NCI-H2107 treated with DMSO at 0.1 percent for 48 hours (cell line): Measurements from ENCODE around the gene MRC1.
"Not testable (repeated sequence)": the region's sequence is repeated elsewhere in the genome, so short reads cannot be mapped to it uniquely, and the experiment has no call there.

Experiments used
- DNase-seq: peaks from one replicate; lab custom pipeline; 2025; ENCODE audit not compliant: unreplicated experiment; lab: John Stamatoyannopoulos, UW

MRC1 gene

DNA sequence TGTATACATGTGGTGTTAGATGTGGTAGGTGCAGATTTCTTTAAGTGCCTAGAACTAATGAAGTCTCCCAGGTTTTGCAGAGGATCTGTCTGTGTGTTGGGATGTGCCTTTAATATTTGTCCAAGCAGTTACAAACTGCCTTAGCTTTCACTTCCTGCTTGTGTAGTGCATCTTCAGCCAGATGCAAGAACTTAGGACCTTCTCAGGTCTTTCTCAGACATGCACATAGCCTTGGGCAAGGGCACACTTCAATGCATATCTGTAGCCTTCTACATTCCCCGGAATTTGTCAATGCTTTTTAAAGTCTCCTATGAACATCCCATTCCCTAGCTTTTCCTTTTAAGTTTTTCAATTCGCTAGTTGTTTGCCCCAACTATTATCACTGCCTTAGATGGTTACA, 95.4 kb downstream of the MRC1 start:
- DNase-seq = no peak

DNA sequence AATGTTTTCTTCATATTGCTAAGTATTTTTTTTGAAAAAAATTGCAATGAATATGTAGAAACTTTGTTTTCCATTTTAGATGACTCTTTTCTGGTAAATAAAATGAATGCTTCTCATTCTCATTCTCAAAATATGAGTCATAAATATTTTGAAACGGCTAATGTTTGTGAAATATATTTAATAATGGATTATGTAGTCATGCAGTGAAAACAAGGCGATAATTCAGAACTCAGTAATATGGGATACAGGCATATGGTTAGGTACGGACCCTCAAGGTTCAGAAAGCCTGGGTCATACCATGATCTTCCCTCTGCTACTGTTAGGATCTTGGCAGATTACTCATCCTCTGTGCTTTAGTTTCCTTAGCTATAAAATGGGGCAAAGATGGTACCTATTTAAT, 96.3 kb downstream of the MRC1 start:
- no peak for DNase-seq

DNA sequence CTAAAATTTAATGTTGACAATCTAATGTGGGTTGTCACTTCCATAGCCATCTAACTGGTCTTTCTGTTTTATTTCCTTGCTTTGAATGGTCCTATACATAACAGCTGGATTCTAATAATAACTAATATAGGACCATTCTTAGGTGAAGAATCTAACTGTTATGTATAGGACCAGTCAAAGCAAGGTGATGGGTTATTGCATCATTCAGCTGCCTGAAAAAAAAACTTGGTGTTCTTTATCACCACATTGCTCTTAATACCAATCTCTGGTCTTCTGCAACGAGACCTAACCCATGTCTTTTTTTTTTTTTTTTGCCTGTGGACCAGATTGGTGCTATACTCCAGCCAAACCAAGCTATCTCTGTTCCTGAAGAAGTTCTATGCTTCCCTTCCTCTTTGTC, 96.9 kb downstream of the MRC1 start:
- no peak for DNase-seq

DNA sequence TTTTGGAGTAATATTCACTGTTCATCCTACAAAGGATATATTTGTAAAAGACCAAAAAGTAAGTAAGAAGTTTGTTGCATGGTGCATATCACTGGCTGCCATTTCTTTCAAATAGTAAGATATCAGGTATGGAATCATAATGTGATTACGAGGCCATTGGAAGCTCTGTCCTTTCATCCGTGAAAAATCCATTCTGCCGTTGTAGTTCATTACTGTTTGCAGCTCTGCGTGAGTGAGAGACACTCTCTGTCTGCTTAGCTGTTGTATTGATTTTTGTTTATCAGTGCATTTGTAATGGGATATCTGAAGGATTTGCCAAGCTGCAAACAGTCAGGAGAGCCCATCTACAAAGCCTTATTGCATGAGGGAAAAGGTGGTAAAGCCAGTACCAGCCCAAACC, 98.5 kb downstream of the MRC1 start:
- DNase-seq = no peak

DNA sequence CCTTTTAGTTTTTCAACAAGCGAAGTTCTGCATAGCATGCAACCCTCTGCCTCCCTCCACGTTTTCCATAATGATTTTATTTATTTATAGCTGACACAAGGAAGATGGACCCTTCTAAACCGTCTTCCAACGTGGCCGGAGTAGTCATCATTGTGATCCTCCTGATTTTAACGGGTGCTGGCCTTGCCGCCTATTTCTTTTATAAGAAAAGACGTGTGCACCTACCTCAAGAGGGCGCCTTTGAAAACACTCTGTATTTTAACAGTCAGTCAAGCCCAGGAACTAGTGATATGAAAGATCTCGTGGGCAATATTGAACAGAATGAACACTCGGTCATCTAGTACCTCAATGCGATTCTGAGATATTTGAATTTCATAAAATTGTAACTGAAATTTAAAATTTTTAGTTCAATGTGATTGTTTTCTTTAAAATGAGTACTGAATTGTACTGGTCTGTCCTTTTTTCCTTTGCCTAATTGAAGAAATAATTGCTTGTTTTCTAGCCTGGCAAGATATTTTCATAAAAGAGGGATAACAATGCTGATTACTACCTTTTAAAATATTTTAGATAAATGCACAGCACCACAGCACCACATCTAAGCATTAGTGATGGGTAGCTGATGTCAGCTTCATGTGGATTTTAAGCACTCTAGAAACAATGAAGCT, 101.1 kb downstream of the MRC1 start:
- DNase-seq = peak; percentile 0

DNA sequence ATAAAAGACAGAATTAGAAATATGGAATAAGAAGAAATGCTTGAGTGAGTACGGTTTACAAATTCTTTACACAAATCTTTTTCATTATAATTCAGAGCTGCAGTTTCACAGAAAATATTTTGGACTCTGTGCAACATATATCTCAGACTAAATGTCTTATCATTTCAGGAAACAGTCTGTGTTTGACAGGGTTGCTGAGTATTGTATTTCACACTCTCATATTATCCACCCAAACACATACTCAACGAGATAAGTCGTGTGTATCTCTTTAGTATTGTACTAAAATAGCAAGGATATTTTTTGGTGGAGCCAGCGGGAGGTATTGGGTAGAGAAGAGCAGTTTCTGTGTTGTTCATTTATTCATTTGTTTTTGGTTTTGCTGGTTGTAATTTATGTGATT, 103.6 kb downstream of the MRC1 start:
- no peak for DNase-seq

DNA sequence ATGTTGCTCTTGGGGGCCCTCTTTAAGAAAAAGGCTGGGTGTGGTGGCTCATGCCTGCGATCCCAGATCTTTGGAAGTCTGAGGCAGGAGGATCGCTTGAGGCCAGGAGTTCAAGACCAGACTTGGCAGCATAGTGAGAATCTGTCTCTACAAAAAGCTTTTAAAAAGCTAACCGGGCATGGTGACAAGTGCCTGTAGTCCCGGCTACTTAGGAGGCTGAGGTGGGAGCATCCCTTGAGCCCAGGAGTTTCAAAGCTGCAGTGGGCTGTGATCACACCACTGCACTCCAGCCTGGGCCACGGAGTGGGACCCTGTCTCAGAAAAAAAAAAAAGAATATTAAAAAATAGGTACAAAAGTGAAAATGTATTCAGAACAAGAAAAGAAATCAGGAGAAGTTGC, 104.5 kb downstream of the MRC1 start:
- DNase-seq = no peak

DNA sequence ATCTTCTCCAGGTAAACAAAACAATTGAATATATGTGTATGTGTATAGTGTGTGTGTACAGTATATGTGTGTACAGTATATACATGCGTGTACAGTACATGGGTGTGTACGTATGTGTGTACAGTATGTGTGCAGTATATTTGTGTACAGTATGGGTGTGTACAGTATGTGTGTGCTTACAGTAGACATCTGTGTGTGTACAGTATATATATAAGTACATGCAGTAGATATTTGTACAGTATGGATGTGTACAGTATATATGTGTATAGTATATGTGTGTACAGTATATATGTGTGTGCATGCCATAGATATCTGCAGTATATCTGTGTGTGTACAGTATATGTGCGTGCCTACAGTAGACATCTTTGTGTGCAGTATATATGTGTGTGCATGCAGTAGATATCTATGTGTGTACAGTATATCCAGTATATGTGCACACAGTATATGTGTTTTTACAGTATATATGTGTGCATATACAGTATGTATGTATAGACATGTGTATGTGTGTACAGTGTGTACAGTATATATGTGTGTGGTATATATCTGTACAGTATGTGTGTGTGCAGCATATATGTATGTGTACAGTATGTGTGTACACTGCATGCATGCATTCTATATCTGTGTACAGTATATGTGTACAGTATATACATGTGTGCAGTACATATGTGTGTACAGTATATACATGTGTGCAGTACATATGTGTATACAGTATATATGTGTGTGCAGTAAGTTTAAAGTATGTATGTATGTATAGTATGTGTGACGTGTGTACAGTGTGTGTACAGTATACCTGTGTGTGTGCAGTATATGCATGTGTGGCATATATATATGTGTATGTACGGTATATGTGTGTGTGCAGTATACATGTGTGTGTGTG, 105.3 kb downstream of the MRC1 start:
- no peak for DNase-seq

DNA sequence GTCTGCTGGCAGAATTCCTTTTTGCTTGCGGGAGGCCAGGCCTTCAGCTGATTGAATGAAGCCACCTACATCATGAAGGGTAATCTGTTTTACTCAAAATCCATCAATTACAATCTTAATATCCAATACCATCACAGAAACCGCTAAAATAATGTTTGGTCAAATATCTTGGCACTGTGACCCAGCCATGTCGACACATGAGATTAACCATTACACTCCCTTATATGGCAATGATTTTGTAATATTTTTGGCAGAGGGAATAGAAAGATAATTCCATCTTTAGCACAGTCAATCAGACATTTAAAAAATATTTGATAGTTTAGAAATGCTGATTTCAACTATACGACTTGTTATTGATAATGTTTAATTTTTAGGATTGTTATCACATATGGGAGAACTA, 106.0 kb downstream of the MRC1 start:
- DNase-seq = no peak

DNA sequence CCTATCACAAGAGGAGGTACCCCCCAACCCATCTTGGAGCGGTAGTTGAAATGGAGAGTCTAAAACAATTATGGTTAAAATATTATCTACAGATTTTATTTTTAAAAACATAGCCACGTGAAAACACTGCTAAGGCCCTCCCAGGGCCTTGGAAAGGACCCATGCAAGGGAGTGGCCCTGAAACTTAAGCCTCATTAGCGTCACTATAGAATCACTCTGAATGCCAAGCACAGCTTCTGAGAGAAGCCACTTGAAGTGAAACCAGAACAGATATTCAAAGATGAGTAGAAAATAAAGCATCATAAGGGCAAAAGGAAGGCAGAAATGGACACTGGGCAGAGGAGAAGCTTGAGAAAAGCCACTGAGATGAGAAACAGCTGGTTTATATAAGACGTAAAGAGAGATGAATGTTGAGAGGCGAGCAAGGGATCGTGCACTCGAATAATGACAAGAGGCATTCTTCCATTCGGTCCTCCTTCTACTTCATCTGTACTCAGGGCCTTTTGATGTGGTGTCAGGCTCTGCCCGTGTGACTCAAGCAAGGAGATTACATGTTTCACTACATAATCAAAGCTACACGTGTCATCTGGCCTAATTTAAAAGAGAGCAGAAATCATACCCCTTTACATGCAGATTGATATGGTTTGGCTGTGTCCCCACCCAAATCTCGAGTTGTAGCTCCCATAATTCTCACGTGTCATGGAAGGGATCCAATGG, 109.2 kb downstream of the MRC1 start:
- no peak for DNase-seq

DNA sequence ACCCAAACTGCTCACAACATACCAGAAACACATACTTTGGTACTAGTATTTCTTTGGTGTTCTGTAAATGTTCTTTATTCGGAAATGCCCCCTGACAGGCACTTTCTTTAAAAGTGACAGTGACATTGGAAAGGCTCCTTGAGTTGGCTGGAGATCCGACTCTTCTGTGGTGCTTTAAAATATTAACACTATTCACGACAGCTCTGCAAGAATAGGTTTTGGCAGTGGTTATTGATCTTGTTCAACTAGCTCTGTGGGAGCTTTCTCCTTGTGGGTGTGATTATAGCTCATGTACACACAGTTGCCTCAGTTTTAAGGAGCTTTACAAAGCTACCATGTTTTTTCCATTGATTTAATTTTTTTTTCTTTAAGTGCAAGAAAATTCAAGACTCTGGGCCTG, 112.2 kb downstream of the MRC1 start:
- DNase-seq = no peak

DNA sequence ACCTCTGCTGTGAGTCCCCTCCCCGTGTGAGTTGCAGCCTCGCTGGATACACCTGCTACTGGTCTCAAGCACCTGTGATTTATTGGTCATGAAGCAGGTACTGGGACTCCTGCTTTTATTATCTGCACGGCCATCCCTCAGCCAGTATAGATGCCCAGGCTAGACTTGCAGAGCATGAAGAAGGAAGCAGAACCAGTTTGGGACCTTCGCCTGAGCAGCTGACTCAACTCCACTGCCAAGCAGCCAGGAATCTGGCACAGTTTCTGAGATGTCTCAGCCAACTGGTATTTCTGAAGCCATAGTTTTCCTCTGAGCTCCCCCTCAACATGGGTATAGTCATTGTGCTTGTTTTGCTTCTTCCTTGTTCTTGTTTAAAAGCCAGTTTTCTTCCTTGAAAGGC, 114.6 kb downstream of the MRC1 start:
- DNase-seq = no peak

DNA sequence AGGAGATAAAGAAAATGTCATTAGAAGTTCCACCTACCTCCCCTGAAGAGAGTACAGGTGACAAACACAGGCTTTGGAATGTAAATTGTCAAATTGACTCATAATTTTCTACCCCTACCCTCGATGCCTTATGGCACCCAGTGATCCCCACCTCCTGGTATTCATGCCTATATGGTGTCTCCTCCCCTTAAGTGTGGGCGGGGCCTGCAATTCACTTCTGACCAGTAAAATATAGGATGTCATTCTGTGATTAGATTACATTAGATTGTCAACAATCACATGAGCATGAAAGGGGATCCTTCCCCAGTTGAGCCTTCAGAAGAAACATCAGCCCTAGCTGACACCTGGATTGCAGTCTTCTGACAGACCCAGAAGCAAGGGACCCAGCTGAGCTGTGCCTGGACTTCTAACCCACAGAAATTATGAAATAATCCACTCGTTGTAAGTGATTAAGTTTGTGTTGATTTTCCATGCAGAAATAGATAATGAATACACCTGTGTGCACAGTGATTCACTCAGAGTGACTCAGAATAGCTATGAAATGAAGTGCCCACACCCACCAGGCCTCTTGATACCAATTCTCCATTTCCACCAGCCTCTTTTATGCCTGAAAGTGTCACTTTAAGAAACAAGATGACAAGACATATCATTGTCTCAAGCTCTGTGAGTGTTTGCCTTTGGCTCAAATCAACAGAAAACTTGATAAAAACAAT, 134.0 kb downstream of the MRC1 start:
- no peak for DNase-seq

DNA sequence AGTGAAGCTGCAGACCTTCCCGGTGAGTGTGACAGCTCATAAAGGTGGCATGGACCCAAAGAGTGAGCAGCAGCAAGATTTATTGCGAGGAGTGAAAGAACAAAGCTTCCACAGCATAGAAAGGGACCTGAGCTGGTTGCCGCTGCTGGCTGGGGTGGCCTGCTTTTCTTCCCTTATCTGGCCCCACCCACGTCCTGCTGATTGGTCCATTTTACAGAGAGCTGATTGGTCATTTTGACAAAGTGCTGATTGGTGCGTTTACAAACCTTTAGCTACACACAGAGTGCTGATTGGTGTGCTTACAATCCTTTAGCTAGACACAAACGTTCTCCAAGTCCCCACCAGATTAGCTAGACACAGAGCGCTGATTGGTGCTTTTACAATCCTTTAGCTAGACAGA, 141.1 kb downstream of the MRC1 start:
- not testable (repeated sequence) for DNase-seq

DNA sequence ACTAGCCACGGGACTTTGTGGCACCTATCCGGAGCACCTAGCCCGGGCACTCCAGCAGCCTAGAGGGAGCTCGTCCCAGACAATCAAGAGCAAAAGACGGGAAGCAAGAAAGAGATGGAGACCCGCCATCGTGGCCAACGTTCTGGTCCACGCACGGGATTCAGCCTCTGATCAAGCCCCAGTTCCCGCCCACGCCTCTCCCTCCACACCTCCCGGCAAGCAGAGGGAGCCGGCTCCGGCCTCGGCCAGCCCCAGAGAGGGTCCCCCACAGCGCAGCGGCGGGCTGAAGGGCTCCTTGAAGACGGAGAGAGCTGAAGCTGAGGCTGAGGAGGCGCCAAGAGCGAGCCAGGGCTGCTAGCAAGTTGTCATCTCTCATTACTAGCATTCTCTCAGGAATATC, 141.6 kb downstream of the MRC1 start:
- DNase-seq = no peak

DNA sequence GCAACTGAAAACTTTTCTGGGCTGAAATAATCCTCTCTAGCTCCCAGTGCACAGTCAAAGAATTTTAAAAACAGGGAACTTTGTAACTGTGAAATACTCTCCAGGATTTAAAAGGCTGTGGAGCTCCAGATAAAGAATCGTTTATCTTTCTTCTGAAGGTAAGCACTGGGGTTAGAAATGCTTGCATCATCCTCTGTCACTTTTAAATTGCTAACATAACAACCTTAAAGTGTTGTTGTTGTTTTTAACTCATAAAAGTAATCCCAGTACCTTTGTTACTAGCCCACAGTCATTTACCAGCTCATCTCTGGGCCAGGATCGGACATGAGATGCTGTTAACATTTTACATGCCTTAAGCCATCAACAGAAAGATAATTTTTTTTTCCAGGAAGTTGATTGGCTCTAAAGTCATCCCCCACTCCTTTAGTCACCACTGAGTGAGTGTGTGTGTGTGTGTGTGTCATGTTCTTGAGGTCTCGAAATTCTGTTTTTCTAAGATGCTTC, 142.8 kb downstream of the MRC1 start, which contains the start of gene SLC39A12:
Gene SLC39A12, plus strand, starts transcription at position 51 of the 504 bp plus-strand sequence. CDS start 1,359 bp downstream, outside the sequence.
- no peak for DNase-seq

DNA sequence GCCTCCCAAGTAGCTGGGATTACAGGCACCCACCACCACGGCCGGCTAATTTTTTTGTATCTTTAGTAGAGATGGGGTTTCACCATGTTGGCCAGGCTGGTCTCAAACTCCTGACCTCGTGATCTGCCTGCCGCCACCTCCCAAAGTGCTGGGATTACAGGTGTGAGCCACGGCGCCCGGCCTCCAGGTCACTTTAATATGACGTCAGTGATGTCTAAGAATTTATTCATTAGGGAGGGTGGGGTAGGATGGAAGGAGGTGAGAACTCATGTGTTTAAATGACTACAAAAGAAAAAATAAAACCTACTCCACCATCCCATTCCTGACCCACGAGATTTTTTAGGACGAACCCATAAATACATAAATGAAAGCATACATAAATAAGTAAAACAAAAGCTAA, 145.2 kb downstream of the MRC1 start:
- DNase-seq = not testable (repeated sequence)

DNA sequence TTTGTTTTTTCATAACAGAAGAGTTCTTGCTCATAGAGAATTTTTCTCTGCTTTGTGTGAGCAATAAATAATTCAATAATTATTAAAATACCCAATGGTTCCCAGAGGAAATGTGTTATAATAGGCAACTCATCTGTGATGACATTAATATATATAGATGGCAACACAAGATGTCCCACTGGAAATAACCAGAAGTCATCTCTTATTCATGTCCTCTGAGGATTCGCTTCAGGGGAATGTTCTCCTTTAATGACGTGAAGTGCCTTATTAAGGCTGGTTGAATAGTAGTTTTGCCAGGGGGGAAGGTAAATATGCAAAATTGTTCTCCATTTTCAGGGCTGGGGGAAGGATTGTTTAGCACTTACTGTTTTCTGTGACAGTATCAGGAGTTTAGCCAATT, 145.7 kb downstream of the MRC1 start:
- no peak for DNase-seq

DNA sequence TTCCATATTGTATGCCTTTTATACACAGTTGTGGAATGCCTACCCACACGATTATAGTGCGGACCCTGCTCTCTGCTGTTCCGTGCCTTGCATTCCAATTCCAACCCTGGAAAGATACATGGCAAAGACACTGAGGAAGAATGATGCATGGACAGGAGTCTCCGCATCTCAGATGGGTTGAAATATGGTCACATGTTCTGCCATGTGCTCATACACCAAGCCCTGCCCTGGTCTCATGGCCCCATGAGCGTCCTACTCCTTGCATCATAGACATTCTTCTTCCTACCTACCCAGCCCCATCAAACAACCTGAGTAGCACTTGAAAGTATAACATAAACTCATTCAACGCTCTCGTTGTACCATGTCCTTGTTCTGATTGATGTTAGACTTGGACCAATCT, 148.9 kb downstream of the MRC1 start:
- no peak for DNase-seq

DNA sequence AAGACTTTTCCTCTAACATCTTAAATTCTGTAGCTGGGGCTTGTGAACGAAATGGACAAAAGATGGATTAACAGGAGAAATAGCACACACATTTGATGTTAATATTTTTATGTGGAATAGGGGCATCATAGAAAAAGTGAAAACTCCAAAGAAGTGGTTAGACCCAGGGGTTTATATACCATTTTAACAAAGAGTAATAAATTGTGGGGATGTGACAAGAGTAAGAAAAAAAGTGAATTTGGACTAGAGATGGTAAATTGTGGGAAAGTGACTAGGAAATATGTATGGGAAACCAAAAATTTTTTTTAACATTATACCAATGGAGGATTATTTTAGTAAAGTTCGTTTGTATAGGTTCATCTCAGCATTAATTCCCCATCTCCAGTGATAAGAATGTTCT, 150.7 kb downstream of the MRC1 start:
- DNase-seq = no peak
